GM12878 (cell line): ENCODE data around the gene FAM9C. TPM values are rescaled to one million over a fixed set of nuclear protein-coding genes. Genes with fewer than 3 reads are reported as not detected.

Experiments used
- ASH2L ChIP-seq: fragments of 300-600, 200-600 bp; sonication (generic); IDR thresholded peaks from 2 replicates; pipeline ENCODE4 v1.6.1; 2017; ENCODE audit warnings: low read depth, mild to moderate bottlenecking, borderline replicate concordance
- BACH1 ChIP-seq: fragments of 450-650 bp; IDR thresholded peaks from 2 replicates; pipeline ENCODE4 v1.6.1; 2017; ENCODE audit warnings: mild to moderate bottlenecking, borderline replicate concordance
- BCL11A ChIP-seq: IDR thresholded peaks from 2 replicates; pipeline ENCODE4 v1.6.1; 2011; ENCODE audit warnings: low read depth, low read length
- BRCA1 ChIP-seq: IDR thresholded peaks from 2 replicates; pipeline ENCODE4 v1.6.1; 2011; ENCODE audit warnings: low read depth, low read length, improper control_type of control experiment
- CBFB ChIP-seq: IDR thresholded peaks from 2 replicates; pipeline ENCODE4 v1.6.1; 2016; ENCODE audit warnings: antibody characterized with exemption, low read depth
- CBX5 ChIP-seq: sonication (generic); IDR thresholded peaks from 2 replicates; pipeline ENCODE4 v1.6.1; 2016; ENCODE audit warnings: low read depth, moderate library complexity, mild to moderate bottlenecking, inconsistent platforms
- CHD1 ChIP-seq: IDR thresholded peaks from 2 replicates; pipeline ENCODE4 v1.6.1; 2012; ENCODE audit warnings: low read depth, low read length, improper control_type of control experiment
- CHD4 ChIP-seq: fragments of 200-600 bp; sonication (generic); IDR thresholded peaks from 2 replicates; pipeline ENCODE4 v1.6.1; 2016; ENCODE audit warnings: mild to moderate bottlenecking
- CREB1 ChIP-seq: IDR thresholded peaks from 2 replicates; pipeline ENCODE4 v1.6.1; 2012; ENCODE audit warnings: low read depth, mild to moderate bottlenecking, inconsistent platforms
- DPF2 ChIP-seq: fragments of 450-650 bp; IDR thresholded peaks from 2 replicates; pipeline ENCODE4 v1.6.1; 2017; ENCODE audit warnings: mild to moderate bottlenecking
- E2F8 ChIP-seq: fragments of 450-650 bp; IDR thresholded peaks from 2 replicates; pipeline ENCODE4 v1.6.1; 2018; ENCODE audit warnings: mild to moderate bottlenecking, low read depth, moderate library complexity; ENCODE audit not compliant: partially characterized antibody
- EED ChIP-seq: sonication (generic); IDR thresholded peaks from 2 replicates; pipeline ENCODE4 v1.6.1; 2016; ENCODE audit warnings: antibody characterized with exemption, low read depth
- ELK1 ChIP-seq: IDR thresholded peaks from 2 replicates; pipeline ENCODE4 v1.6.1; 2012; ENCODE audit warnings: low read depth, low read length, improper control_type of control experiment
- FOXK2 ChIP-seq: fragments of 450-650 bp; IDR thresholded peaks from 2 replicates; pipeline ENCODE4 v1.6.1; 2017; ENCODE audit warnings: mild to moderate bottlenecking, moderate library complexity
- FOXM1 ChIP-seq: IDR thresholded peaks from 2 replicates; pipeline ENCODE4 v1.6.1; 2012; ENCODE audit warnings: low read depth, mild to moderate bottlenecking, inconsistent platforms, low read length, moderate library complexity
- KDM1A ChIP-seq: fragments of 200-600 bp; sonication (generic); IDR thresholded peaks from 2 replicates; pipeline ENCODE4 v1.6.1; 2016; ENCODE audit warnings: borderline replicate concordance
- MAX ChIP-seq: IDR thresholded peaks from 2 replicates; pipeline ENCODE4 v1.6.1; 2012; ENCODE audit warnings: low read depth, low read length, improper control_type of control experiment
- NBN ChIP-seq: fragments of 450-650 bp; IDR thresholded peaks from 2 replicates; pipeline ENCODE4 v1.6.1; 2016
- NKRF ChIP-seq: fragments of 450-650 bp; conservative IDR thresholded peaks from 2 replicates; pipeline ENCODE4 v1.6.1; 2017; ENCODE audit warnings: mild to moderate bottlenecking, moderate library complexity
- NRF1 ChIP-seq: conservative IDR thresholded peaks from 2 replicates; pipeline ENCODE4 v1.6.1; 2011; ENCODE audit warnings: mild to moderate bottlenecking, low read depth, low read length, improper control_type of control experiment
- PAX8 ChIP-seq: fragments of 450-650 bp; IDR thresholded peaks from 2 replicates; pipeline ENCODE4 v1.6.1; 2017; ENCODE audit warnings: mild to moderate bottlenecking, moderate library complexity
- RB1 ChIP-seq: fragments of 450-650 bp; formaldehyde crosslinking; IDR thresholded peaks from 2 replicates; pipeline ENCODE4 v1.6.1; 2017; ENCODE audit warnings: mild to moderate bottlenecking, borderline replicate concordance
- SMARCA5 ChIP-seq: fragments of 450-650 bp; IDR thresholded peaks from 2 replicates; pipeline ENCODE4 v1.6.1; 2017; ENCODE audit warnings: mild to moderate bottlenecking
- STAT1 ChIP-seq: fragments of 450-650 bp; conservative IDR thresholded peaks from 2 replicates; pipeline ENCODE4 v1.6.1; 2014; ENCODE audit warnings: antibody characterized with exemption, mild to moderate bottlenecking
- STAT3 ChIP-seq: IDR thresholded peaks from 2 replicates; pipeline ENCODE4 v1.6.1; 2011; ENCODE audit warnings: low read depth, low read length, improper control_type of control experiment
- TCF12 ChIP-seq: IDR thresholded peaks from 2 replicates; pipeline ENCODE4 v1.6.1; 2011; ENCODE audit warnings: low read depth, mild to moderate bottlenecking, low read length
- TCF3 ChIP-seq: IDR thresholded peaks from 2 replicates; pipeline ENCODE4 v1.6.1; 2012; ENCODE audit warnings: low read depth, mild to moderate bottlenecking, low read length, borderline replicate concordance; ENCODE audit not compliant: insufficient read depth
- polyA plus RNA-seq, 11 experiments: library from polyadenylated mRNA; depleted of rRNA in 4 of 11; unstranded in 6 of 11; stranded (reverse) in 5 of 11; fragments of >200 nt; fragmentation: Nextera tagmentation in 4 of 11; fragmentation: Illumina TruSeq in 1 of 11; extraction: Ambion mirVana in 4 of 11; extraction: Trizol in 1 of 11; gene quantifications; 1 replicate in 1 of 11; 2 replicates in 10 of 11; pipeline versions ENCODE4 v1.2.1 to v1.2.3, GENCODE V29; 2011 to 2016; ENCODE audit warnings: inconsistent platforms in 2 of 11, missing spikeins in 2 of 11, low read depth in 1 of 11
- total RNA-seq, 4 experiments: library from RNA; depleted of rRNA in 3 of 4; stranded (reverse); fragments of >200 nt in 3 of 4; fragmentation: Illumina TruSeq in 1 of 4; extraction: Trizol in 1 of 4; gene quantifications; 2 replicates each; pipeline versions ENCODE4 v1.2.1 to v1.2.3, GENCODE V29; 2013 to 2021

The FAM9C gene
- total and polyA plus RNA-seq, 10 of the 15 experiments (the other 5 are each of a cell fraction or from before 2014, with no cell fraction given) = 0.01 to 0.03 TPM; not detected in 8

- TF ChIP-seq CHD4 (no peak), CREB1 (no peak), CBFB (0 out of 2 replicates have a peak, but pooled peaks have one; percentile 28), ASH2L (no peak), NBN (peak; percentile 72), RB1 (no peak), CHD1 (no peak), DPF2 (peak; percentile 73; the same call in 1 of the 2 replicates), EED (peak; percentile 80), NRF1 (no peak), E2F8 (no peak), FOXK2 (no peak), STAT3 (no peak), BCL11A (0 out of 2 replicates have a peak, but pooled peaks have one; percentile 42), ELK1 (no peak), BRCA1 (no peak), TCF12 (peak; percentile 80; the same call in 1 of the 2 replicates), PAX8 (no peak), KDM1A (no peak), STAT1 (no peak), TCF3 (no peak), SMARCA5 (0 out of 2 replicates have a peak, but pooled peaks have one; percentile 20), MAX (peak; percentile 49; the same call in 1 of the 2 replicates), NKRF (no peak), BACH1 (no peak), FOXM1 (peak; percentile 58; the same call in 1 of the 2 replicates), CBX5 (peak; percentile 18; the same call in 1 of the 2 replicates)
Measured at GRCh38 chrX:13074297-13075262, 30.2 kb upstream of the FAM9C start (continued).
